EH (cell line): ENCODE data around the gene ADGRL3.
"Not testable (repeated sequence)": the region's sequence is repeated elsewhere in the genome, so short reads cannot be mapped to it uniquely, and the experiment has no call there.

ENCODE experiments used
- DNase-seq: peaks from one replicate; pipeline ENCODE4 v3.0.0-alpha.2; 2015; ENCODE audit warnings: low read depth

ADGRL3 gene

DNA sequence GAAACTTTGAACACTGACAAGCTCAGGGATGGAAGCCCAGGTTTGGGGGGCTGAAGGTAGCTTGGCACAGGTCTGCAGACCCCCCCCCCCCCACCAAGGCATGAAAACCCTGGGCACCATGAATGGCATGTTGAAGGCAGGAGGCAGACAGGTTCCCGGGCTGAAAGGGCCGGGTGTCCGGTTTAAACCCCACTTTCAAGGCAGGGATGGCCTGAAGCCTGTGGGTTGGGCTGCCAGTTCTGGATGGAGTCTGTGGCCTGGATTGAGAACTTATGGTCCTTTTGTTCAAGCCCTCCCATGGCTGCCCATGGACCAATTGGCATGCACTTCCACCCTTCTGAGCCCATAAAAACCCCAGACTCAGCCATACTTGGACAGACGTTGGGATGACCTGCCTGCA lies 616.9 kb downstream of the ADGRL3 start:
- no peak for DNase-seq

DNA sequence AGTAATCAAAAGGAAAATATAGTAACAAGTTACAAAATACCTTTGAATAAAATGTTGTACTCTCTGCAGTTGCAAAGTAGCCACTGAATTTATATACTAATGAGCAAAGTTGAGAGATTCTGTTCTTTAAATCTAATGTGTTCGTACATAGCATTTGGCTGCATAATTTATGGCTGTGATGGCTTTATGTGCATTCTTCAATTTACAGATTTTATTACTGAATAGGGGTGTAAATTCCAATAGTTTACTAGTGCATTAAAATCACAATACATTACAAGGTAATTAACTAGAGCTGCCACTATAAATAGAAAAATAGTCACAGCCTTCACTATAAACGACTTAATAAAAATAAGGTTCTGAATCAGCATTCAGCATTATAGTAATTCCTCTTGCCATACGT lies 620.0 kb downstream of the ADGRL3 start:
- no peak for DNase-seq

DNA sequence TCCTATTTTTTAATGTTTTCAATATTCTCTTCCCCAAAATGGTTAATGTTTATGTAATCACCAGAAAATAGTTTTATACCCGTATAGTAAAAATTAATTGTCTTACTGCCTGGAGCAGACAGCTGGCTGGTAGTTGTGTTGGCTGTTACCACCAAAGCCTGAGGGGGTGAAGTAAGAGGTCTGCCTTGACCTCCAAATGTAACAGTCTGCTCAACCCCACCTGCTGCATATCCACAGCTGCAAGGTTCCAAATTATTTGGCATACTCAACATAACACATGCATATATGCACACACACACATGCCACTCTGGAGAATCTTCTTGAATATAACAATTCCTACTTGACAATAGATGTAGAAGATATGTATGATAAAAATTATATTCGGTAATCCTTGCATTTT lies 624.3 kb downstream of the ADGRL3 start:
- DNase-seq: no peak

DNA sequence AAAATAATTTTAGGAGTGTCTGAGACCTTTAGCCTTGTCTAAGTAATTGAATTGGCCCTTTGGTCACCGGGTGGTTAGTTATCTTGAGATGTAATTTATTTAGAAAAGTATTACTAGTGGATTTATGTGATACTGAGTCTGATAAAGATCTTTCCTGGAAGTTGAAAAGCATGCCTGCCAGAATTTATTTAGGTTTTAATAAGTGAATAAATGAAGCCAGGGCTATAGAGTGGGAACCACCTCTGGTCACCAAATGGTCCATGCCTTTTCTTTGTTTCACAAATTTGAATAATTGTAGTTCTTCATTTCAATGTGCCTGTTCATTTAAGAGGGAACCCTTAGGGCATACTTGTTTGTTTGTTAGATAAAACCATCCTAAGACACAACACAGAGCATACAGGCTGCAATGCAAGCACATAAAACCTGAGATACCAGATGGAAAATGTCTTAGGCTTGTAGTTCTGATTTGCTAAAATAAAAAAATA lies 627.8 kb downstream of the ADGRL3 start:
- no peak for DNase-seq

DNA sequence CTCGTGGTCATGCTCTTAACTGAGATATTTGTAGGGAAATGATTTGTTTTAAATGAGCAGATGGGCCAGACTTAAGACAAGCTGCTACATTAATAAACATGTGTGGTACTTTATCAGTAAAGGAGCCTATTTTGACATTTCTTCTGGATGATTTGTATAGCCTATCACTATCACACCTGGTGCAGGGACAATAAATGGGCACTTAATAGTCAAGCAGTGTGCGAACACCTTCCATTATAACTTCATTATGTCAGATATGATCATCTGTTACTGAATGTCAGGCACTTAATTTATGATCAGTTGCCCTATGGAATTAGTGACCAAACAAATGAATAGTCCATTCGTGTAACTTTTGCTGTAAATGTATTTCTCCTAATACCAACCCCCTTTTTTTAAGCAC lies 628.8 kb downstream of the ADGRL3 start:
- no peak for DNase-seq

DNA sequence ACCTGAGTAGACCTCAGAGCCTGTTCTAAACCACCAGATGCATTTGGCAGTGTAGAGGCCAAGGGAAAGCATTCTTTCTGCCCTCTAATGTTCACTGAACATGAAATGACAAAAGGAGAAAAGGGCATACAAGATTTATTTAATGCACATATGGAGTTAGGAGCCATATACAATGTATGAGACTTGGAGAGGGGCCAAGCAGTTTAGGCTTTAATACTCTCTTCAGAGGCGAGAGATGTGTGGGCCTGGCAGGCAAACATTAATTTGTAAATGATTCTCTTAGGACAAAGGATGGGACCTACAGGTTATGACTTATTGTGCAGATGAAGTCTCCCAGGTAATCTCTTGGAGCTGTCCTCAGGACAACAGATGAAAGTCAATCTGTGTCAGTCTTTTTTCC lies 631.9 kb downstream of the ADGRL3 start:
- no peak for DNase-seq

DNA sequence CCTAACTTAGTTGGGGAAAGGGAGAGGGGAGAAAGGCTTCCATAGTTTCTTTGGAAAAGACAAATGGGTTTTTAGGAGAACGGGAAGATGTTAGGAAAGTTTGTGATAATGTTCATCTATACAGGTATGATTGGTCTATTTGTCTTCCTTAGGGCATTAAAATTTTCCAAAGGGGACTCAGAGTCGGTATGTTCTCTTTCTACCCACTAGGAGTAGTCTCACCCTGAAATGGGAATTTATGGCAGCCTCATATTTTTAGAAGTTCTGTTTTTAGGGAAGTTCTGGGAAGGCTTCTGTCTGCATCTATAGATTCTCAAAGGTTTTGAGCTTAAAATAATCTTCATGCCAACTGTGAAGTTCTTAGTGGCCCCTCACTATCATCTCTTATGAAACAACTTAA lies 637.3 kb downstream of the ADGRL3 start:
- no peak for DNase-seq

DNA sequence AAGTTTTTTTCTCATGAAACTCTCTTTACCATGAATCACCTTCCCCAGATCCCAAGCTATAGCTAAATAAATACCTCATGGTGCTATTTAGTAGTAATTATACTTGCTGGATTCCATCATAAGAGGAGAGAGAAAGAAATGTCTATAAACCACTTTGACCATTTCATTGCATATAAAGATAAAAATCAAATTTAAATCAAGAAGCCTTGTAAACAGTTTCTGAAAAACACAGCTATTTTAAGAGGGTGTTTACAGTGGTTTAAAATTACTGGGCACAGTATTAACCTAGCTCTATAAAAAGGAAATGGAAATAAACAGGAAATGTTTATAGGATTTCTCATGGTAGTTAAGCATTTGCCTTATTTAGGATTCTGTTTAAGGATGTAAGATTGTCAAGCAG lies 637.9 kb downstream of the ADGRL3 start:
- DNase-seq: no peak

DNA sequence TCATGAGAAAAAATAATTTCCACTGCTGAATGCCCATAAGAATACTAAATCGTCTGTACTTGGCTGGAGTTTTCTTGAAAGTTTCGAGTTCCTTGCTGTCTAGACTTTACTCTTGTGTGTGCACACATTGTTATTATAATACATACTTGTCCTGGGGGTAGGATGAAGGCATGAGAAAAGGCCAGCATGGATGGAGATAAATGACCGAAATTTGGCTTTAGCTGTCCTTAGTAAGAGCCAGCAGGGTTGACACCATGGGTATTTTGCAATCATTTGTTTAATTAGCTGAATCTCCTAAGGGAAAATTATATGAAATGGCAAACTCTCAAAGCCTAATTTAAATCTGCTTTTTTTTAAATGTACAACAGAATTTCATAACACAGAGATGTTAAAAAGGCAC lies 641.6 kb downstream of the ADGRL3 start:
- no peak for DNase-seq

DNA sequence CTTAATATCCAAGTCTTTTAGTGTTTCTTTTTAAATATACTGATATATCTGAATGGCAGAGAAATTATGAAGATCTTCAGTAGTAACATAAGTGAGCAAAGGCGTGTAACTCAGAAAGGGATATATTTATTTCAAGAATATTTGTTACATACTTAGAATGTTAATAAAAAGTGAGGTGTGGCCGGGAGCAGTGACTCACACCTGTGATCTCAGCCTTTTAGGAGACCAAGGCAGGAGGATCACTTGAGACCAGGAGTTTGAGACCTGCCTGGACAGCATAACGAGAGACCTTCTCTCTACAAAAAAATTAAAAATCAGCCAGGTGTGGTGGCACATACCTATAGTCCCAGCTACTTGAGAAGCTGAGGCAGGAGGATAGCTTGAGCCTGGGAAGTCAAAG lies 651.0 kb downstream of the ADGRL3 start:
- DNase-seq: no peak

DNA sequence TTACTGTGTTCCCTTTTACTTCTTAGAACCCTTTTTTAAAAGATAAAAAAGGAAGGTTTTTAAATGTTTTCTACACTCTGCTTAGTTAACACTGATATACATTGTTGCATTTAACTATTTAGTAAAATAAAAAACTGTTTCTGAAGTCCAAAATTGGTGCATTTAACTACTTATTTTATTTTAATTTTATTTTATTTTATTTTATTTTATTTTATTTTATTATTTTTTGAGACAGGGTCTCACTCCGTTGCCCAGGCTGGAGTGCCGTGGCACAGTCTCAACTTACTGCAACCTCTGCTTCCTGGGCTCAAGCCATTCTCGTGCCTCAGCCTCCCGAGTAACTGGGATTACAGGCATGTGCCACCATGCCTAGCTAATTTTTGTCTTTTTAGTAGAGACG lies 652.0 kb downstream of the ADGRL3 start:
- DNase-seq: not testable (repeated sequence)

DNA sequence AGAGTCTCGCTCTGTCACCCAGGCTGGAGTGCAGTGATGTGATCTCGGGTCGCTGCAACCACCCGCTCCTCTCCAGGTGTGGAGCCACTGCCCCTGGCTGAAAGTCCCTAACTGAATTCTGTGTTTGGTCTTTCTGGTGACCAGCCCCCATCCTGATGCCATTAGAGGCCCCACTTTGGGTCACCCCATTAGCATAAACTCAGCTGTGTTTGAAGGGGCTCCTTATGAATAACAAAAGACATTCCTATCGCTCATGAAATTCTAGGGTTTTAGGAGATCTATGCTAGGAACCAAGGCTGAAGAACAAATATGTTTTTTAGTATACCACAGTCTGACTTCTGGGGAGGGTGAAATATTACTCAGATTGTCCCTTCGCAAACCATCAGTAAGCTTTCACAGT lies 652.9 kb downstream of the ADGRL3 start:
- no peak for DNase-seq

DNA sequence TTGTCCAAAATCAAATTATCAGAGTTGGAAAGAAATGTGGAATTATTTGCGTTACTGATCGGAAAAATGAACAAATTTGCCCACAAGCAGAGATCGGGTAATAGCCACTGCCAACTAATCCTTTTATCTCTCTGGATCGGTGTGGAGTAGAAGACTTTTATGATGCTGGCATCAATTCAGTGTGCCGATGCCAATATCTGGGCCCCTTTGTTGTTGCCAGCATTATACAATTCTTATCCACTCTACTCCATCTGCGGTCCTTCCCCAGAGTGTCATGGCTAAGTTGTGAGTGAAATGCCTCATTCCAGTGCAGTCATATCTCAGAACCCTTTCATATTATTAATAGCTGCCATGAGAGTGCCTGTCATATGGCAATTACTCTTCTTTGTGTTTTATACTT lies 660.2 kb downstream of the ADGRL3 start:
- no peak for DNase-seq

DNA sequence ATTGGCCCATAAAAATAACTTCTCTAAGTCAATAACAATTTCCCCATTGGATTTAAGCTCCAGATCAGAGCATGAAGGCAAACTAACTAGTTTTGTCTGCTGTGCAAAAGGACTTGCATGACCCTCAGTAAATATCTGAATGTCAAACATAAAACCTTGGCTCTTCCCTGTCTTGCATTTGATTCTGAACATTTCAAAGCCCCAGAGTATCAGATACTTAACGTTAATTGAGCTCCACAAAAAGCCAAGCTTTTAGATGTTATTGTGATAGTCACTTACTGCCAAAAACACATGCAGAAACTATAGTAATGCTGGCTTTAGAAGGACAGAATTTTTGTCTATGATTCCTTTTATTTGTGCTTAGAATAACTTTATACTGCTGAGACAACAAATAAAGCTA lies 664.2 kb downstream of the ADGRL3 start:
- DNase-seq: no peak

DNA sequence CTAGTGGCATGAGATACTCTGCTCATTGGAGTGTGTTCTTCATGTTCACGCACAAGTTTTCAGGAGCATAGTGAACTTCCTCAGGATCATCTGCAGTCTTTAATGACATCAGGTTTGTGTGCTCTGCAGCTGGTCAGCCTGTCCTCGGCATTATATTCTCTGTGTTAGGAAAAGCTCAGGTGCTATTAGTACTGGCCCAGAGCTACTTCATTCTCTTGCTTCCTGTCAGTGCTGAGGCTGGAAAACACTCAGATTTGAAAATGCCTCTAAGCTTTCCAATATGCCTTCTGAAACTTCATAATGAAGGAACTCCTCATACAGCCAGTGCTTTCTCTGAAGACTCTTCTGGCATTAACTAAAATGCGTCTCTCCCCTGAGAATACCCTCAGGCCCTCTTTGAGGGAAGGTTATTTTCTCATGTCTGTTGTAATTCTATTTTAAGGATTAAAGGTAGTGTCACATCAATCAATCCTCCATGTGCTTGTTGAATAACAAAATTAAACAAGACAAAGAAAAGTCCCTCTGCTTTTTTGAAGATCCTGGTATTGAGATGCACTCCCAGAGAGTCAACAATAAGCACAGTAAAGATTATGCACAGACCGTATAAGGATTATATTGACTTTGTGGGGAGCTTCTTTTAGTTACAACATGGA lies 666.4 kb downstream of the ADGRL3 start:
- no peak for DNase-seq

DNA sequence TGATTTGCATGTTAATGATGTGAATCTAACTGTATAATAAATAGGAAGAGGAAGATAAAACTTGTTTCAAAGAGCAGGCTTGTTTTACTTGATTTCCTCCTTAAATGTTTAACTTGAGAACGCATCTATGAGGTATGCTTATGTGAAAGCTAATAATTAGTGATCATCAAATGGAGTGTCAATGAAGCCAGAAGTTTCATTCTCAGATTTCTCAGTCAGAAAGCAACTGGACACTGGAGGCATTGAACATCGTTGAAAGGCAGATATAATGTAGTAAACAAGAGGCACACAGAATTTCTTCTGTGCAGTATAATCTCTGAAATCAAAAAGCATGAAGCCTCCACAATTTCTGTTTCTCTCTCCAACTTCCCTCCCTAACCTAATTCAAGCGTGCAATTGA lies 672.9 kb downstream of the ADGRL3 start:
- DNase-seq: no peak

DNA sequence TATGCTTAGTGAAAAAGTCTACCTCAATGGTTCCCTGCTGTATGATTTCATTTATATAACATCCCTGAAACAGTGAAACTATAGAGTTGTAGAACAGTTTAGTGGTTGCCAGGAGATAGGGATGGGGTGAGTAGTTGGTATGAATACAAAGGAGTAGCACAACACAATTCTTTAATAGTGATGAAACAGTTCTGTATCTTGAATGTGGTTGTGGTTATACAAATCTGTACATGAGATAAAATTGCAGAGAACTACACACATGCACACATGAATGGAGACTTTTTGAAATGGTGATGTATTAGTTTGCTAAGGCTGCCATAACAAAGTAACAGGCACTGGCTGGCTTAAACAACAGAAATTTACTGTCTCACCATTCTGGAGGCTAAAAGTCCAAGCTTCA lies 677.1 kb downstream of the ADGRL3 start:
- DNase-seq: no peak

DNA sequence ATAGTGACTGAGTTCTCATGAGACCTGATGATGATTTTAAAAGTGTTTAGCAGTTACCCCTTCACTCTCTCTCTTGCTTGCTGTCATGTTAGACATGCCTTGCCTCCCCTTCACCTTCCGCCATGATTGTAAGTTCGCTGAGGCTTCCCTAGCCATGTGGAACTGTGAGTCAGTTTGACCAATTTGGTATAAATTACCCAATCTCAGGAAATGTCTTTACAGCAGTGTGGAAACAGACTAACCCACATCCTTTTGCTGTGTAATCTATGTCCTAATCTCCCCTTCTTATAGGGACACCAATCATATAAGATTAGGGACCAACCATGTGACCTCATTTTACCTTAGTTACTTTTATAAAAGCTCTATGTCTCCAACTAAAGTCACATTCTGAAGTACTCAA lies 677.8 kb downstream of the ADGRL3 start:
- no peak for DNase-seq

DNA sequence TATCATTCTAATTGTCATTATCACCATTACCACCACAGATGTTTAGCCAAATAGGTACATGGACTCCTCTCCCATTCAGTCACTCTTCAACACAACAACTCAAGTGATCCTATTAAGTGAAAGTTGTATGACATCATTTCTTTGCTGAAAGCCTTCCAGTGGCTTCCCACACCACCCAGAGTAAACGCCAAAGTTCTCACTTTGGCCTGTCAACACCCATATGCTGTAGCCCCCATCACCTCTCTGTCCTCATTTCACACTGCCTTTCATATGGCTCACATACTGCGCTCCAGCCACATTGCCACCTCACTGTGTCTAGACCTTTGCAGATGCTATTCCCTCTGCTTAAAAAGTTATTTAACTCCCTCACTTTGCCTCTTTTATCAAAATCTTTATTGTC lies 682.3 kb downstream of the ADGRL3 start:
- DNase-seq: no peak

DNA sequence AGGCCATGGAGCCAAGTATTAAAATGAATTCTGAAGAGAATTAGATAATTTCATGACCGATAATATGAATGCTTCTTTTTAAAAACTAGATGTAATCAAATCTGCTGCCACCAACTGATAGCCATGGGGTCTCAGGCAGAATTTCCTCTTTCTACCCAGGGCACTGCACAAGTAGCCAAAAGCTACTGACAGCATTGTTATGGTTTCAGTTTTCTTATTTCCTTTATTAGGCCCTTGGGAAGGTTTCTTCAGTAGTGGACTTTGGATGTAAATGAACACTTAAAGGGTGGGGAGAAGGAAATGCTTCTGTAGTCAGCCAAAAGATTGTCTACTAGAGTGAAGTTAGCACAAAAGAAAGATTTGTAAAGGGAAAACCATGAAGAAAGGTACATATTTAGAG lies 686.0 kb downstream of the ADGRL3 start:
- no peak for DNase-seq

DNA sequence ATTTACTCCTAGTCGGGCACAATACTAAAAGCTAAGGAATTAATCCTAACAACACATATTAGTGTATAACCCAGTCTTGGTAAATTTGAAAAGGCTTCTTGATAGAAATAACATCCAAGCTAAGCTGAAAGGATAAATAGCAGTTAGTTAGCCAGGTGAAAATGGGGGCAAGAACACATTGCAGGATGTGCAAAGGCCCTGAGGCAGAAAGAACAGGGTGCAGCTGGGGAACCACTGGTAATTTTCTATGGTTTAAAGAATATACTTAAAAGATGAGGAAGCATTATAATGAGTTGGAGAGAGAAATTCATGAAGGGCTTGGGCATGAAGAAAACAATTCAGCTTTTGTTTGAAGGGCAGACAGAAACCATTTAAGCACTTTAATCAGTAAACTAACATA lies 689.0 kb downstream of the ADGRL3 start:
- no peak for DNase-seq

DNA sequence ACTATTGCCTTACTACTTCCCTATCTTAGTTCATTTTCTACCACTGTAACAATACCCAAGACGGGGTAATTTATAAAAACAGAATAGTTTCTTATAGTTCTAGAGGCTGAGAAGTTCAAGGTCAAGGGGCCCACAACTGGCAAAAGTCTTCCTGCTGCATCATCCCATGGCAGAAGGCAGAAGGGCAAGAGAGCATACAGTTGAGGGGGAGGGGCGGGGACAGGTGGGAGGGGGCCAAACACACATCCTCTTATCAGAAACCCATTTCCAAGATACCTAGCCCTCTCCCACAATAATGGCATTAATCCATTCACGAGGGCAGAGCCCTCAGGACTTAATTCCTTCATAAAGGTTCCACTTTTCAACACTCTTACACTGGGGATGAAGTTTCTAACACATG lies 690.2 kb downstream of the ADGRL3 start:
- DNase-seq: no peak

DNA sequence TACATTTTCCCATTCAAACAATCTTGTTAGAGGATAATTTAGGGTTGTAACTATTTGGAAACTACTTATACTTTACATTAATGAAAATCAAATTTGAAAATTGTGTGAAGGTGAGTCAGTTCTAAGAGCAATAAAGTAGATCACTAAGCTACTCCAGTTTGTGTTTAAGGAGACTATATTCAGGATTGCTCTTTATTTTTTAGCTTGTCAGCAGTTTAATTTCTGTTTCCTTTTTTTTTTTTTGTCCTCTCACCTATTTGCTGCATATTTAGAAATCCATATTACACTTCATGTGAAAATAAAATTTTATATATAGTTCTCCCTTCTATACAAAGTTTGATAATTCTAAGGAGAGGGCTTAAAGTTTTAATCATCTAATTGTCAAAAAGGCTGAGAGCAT lies 691.8 kb downstream of the ADGRL3 start:
- DNase-seq: no peak

DNA sequence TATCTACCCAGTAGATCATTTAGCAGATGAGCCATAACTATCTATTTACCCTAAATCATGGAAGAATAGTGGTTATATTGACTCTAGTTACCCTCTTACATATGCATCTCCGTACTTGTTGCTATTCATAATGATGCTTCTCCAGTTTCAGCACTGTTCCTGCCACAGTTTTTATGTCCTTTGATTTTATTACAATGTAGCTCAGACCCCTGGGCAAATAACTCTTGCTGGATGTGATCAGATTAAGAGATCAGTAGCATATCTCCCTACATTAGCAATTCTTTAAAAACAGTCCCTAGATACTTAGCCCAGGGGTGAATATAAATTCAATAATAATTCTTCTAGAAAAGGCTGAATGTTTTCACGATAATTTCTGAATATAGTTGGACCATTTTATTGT lies 696.5 kb downstream of the ADGRL3 start:
- DNase-seq: no peak

DNA sequence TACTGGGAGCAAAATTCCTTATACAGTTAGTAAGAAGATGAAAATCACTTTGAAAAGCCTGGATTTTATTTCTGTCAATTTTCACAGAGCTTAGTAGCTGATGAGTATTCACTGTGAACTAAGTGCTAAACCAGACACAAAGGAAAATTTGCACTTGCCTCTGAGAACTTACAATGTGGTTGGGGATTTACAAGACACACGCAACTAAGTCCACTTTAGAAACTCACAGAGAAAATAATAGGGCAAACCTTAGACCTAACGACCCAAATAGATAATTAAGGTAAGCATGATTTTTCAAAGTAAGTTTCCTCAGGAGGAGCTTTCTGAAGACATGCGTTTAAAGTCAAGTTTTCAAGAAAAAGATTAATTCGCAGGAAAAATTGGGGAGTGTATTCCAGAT lies 708.9 kb downstream of the ADGRL3 start:
- DNase-seq: no peak
